MM.1S (cell line): ENCODE data around the gene DAZAP1.

Experiments
- CTCF ChIP-seq: fragments of 300-600 bp; sonication (generic); IDR thresholded peaks from 2 replicates; pipeline ENCODE4 v1.5.1; 2016; ENCODE audit warnings: antibody characterized with exemption, low read length, mixed read lengths
- EZH2 ChIP-seq: fragments of 300-600 bp; sonication (generic); optimal IDR thresholded peaks from 2 replicates; pipeline ENCODE3; 2017; ENCODE audit warnings: low read depth, mild to moderate bottlenecking, antibody characterized with exemption, low read length, mixed read lengths

GRCh38 chr19:1388637-1389026 is 18.8 kb upstream of the DAZAP1 start:
- no peak for TF ChIP-seq EZH2
- no peak for TF ChIP-seq CTCF
